Mononuclear cell (primary cell): ENCODE results near the gene C7. TPM values are rescaled to one million over a fixed set of nuclear protein-coding genes. Genes with fewer than 3 reads are reported as not detected.
"Not testable (repeated sequence)": the region's sequence is repeated elsewhere in the genome, so short reads cannot be mapped to it uniquely, and the experiment has no call there.

ENCODE experiments used
- H3K27me3 ChIP-seq: 2 replicates; pipeline ENCODE4 v1.6.0; 2011; ENCODE audit warnings: low read length, control low read depth; ENCODE audit not compliant: insufficient read depth
- H3K4me1 ChIP-seq: 2 replicates; pipeline ENCODE4 v1.5.1; 2011; ENCODE audit warnings: mild to moderate bottlenecking, low read length, control low read depth; ENCODE audit not compliant: insufficient read depth
- H3K4me3 ChIP-seq: 2 replicates; pipeline ENCODE4 v1.5.1; 2011; ENCODE audit warnings: mild to moderate bottlenecking, low read length, moderate library complexity
- H3K9me3 ChIP-seq: 2 replicates; pipeline ENCODE4 v1.5.1; 2011; ENCODE audit warnings: low read depth, mild to moderate bottlenecking, control low read depth, low read length
- total RNA-seq: library from RNA; depleted of rRNA; stranded (reverse); fragments of >200 nt; gene quantifications from one replicate; pipeline ENCODE4 v1.2.3, GENCODE V29; 2012

C7 gene
- total RNA-seq, 1 donor: not detected

DNA sequence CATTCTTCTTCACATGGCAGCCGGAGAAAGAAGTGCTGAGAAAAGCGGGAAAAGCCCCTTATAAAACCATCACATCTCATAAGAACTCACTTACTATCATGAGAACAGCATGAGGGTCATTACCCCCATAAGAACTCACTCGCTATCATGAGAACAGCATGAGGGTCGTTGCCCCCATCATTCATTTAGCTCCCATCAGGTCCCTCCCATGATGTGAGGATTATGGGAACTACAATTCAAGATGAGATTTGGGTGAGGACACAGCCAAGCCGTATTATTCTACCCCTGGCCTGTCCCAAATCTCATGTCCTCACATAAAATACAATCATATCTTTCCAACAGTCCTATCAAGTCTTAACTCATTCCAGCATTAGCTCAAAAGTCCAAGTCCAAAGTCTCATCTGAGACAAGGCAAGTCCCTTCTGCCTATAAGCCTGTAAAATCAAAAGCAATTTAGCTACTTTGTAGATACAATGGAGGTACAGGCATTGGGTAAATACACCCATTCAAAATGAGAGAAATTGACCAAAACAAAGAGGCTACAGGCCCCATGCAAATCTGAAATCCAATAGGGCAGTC, 82.8 kb downstream of the C7 start:
- Histone ChIP-seq H3K9me3 (no peaks in the 10 kb centered on the region), H3K4me1 (no peaks in the 10 kb centered on the region), H3K27me3 (no peaks in the 10 kb centered on the region), H3K4me3 (no peak overlapping the region)

DNA sequence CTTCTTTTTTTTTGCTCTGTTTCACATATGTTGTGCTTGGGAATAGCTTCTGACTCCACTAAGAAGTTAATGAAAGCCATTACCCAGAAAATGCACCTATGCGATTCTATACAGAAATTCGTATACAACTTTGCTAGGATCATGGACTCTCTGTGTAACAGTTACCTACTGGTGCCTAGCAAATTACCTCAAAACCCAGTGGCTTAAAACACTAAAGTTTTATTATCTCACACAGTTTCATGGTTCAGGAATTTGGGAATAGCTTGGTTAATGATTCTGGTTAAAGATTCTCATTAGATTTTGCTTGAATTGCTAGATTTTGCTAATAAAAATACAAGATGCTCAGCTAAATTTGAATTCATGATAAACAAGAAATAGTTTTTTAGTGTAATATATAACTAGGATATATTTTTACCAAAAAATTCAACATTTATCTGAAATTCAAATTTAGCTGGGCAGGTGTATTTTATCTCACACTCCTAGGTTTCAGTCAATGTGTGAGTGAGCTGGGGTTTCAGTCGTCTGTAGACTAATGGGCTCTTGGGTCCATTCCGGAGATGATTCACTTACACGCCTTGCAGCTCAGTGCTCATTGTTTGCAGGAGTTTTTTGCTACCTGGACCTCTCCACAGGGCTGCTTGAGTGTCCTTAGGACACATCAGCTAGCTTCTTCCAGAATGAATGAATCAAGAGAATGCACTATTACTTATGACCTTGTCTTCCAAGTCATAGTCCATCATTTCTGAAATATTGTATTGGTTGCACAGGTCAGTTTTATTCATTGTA, 86.7 kb downstream of the C7 start:
- no peaks in the 10 kb centered on the region for H3K4me1 ChIP-seq
- H3K27me3 ChIP-seq: no peaks in the 10 kb centered on the region
- no peaks in the 10 kb centered on the region for H3K9me3 ChIP-seq
- no peak overlapping the region for H3K4me3 ChIP-seq

DNA sequence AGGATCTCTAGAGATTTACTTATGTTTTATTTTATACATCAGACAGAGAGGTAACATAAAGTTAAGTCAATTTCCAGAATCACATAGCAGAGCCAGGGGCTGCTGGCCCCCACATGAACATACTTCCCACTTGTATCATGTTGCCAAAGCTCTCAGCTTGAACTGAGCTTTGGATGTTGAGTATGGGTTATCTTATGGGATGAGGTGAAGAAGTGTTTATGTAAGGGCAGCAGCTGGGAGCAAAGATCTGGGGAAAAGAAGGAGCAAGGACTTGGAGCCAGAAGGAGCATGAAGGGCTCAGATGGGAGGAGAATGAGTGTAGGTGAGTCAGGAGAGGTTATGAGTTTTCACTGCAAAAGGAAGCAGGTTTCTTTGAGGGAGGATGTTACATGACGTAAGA, 89.8 kb downstream of the C7 start:
- Histone ChIP-seq H3K27me3 (no peaks in the 10 kb centered on the region), H3K4me1 (no peaks in the 10 kb centered on the region), H3K4me3 (no peak overlapping the region), H3K9me3 (no peaks in the 10 kb centered on the region)

DNA sequence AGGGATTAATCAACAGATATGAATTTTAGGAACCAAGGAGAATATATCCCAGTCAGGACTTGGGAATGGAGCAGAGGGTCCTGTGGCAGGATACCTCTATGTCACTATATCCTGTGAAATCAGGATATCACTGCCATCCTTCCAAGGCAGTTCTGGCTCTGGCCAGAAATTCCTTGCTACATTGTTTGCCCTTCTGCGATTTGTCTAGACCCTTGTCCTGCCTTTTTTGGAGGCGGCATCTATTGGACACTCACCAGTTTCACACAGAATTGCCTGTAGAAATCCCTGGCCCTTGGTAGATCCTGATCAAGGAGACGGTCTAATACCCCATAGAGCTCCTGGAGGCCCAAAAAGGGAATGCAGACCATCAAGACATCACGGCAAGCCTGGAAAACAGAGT, 90.7 kb downstream of the C7 start:
- no peaks in the 10 kb centered on the region for H3K9me3 ChIP-seq
- no peaks in the 10 kb centered on the region for H3K27me3 ChIP-seq
- H3K4me3 ChIP-seq: no peak overlapping the region
- no peaks in the 10 kb centered on the region for H3K4me1 ChIP-seq

DNA sequence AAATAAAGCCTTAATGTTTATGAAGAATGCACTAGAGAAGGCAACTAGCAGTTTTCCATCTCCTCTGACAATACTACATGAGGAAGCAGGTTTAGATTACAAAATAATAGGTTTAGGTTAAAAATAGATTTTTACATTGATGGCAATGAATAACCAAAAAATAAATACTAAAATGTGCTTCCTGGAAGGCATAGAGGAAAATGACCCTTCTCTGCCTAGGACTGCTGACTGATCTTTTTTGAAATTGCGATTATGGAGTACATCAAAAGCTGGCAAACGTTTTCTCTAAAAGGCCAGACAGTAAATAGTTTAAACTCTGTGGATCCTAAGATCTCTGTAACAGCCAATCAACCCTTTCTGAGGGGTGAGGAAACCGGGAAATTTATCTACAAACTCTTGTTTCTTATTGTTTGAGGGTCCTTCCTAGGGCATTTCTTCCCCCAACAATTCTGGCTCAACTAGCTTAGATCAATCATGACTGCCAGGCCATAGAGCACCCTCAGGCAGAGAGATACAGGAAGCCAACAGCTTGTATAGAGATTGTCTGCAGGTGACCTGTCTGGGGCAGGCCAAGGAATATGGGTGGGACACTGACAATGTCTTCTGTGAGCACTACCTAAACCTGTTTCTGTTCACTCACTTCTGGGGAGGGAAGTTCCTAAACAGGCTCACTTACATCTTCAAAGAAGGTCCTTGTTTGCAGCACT, 94.5 kb downstream of the C7 start:
- H3K27me3 ChIP-seq: no peaks in the 10 kb centered on the region
- H3K4me1 ChIP-seq: no peaks in the 10 kb centered on the region
- H3K4me3 ChIP-seq: no peak overlapping the region
- no peaks in the 10 kb centered on the region for H3K9me3 ChIP-seq

DNA sequence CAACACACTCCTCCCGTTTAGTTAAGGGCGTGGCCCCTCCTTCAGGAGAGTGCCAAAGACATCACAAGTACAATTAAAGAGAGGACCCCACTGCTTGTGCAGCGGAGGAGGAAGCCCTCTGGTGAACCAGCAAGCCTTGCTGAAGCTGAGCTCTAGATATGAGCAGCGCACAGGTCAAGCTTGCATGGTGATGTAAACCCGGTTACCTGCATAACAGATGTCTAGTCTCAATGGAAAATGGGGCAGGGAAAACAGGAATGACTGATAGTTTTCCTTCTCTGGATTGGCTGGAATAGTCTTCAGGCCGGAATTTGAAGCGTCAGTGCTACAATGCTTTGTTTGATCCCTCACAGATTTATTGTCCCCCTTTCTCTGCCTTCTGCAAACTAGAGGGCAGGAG, 95.6 kb downstream of the C7 start:
- Histone ChIP-seq H3K27me3 (no peaks in the 10 kb centered on the region), H3K4me1 (no peaks in the 10 kb centered on the region), H3K9me3 (no peaks in the 10 kb centered on the region), H3K4me3 (no peak overlapping the region)

DNA sequence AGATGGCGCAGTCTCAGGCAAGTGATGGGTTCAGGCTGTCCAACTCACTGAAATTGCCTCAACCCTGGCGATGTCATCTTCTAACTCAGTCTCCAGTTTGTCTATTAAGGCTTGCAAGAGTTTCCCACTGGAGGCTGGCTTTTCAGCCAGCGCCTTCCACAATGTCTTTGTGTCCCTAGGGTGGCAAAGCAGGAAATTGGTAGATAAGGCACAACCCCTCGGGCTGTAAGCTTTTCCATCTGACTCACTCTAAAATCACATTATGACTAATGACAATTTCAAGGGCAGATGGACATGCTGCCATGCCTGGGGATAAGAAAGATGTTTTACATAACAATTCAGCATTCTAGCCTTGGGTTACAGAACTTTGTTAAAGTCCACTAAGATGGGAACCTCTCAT, 99.9 kb downstream of the C7 start:
- H3K27me3 ChIP-seq: no peaks in the 10 kb centered on the region
- H3K9me3 ChIP-seq: no peaks in the 10 kb centered on the region
- no peaks in the 10 kb centered on the region for H3K4me1 ChIP-seq
- no peak overlapping the region for H3K4me3 ChIP-seq

DNA sequence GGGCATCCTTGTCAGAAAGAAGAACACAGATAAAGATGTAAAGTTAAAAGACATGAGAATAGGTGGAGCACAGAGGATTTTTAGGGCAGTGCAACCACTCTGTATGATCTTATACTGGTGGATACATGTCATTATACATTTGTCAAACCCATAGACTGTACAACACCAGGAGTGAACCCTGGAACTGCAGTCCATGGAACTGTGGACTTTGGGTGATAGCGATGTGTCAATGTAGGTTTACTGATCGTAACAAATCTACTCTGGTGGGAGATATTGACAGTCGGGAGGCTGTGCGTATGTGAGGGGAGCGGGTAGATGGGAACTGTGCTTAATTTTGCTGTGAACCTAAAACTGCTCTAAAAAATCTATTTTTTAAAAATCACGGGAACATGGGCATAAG, 101.3 kb downstream of the C7 start:
- H3K9me3 ChIP-seq: no peaks in the 10 kb centered on the region
- no peaks in the 10 kb centered on the region for H3K4me1 ChIP-seq
- H3K27me3 ChIP-seq: no peaks in the 10 kb centered on the region
- H3K4me3 ChIP-seq: no peak overlapping the region

DNA sequence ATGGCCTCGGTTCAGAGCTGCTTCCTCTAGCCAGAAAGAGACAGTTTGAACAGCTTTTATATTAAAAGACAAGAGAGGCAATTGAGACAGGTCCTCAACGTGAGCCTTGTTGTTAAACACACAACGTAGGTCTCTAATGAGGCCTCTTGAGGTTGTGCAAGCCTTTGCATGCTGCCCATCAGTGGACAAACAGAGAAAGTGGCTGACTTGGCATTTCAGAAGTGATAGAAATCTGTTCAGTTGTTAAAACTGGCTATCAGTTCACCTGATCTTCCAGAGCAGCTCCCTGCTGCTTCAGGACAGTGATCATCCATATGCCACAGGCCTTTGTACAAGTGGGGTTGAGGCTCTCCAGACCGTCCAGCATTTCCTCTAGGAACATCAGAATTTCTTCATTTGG, 103.0 kb downstream of the C7 start:
- no peaks in the 10 kb centered on the region for H3K9me3 ChIP-seq
- no peaks in the 10 kb centered on the region for H3K4me1 ChIP-seq
- H3K4me3 ChIP-seq: no peak overlapping the region
- H3K27me3 ChIP-seq: no peaks in the 10 kb centered on the region

DNA sequence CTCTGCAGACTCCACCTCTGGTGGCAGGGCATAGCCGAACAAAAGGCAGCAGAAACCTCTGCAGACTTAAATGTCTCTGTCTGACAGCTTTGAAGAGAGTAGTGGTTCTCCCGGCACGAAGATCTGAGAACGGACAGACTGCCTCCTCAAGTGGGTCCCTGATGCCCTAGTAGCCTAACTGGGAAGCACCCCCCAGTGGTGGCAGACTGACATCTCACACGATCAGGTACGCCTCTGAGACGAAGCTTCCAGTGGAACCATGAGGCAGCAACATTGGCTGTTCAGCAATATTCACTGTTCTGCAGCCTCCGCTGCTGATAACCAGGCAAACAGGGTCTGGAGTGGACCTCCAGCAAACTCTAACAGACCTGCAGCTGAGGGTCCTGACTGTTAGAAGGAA, 113.3 kb downstream of the C7 start:
- not testable (repeated sequence) for H3K4me1 ChIP-seq, H3K9me3 ChIP-seq, H3K4me3 ChIP-seq, H3K27me3 ChIP-seq

Other genes with a start within 250 kb of the C7 start
- gene PTGER4, start 229.6 kb upstream of the C7 start, total RNA-seq: 441 TPM
- 15.4 TPM for gene TTC33, start 153.5 kb upstream of the C7 start, total RNA-seq
- gene PRKAA1, start 111.1 kb upstream of the C7 start, total RNA-seq: 152 TPM
- gene RPL37, start 74.3 kb upstream of the C7 start, total RNA-seq: 790 TPM
- gene CARD6, start 68.1 kb upstream of the C7 start, total RNA-seq: 5.4 TPM
- not detected for gene MROH2B, start 161.8 kb downstream of the C7 start, total RNA-seq